Breast epithelium (tissue), 4 donors: ENCODE data around the gene OBP2B. TPM values are rescaled to one million over a fixed set of nuclear protein-coding genes. Genes with fewer than 3 reads are reported as not detected.

ENCODE experiments used
- DNase-seq, 2 donors: peaks; one replicate each; pipeline ENCODE4 v3.0.0-alpha.2; 2019; ENCODE audit warnings: low spot score in 2 of 2
- H3K27ac ChIP-seq, 2 donors: fragments of 200-600 bp; sonication (generic) in 1 of 2; one replicate each; pipeline ENCODE4 v1.5.1; 2016 to 2019; ENCODE audit warnings: mild to moderate bottlenecking in 1 of 2
- H3K27me3 ChIP-seq, 2 donors: fragments of 200-600 bp; sonication (generic) in 1 of 2; one replicate each; pipeline versions ENCODE4 v1.5.1 to v1.6.0; 2017 to 2019; ENCODE audit warnings: control low read depth in 1 of 2, mild to moderate bottlenecking in 1 of 2
- H3K36me3 ChIP-seq: fragments of 200-600 bp; one replicate; pipeline ENCODE4 v1.5.1; 2019
- H3K4me1 ChIP-seq, 2 donors: fragments of 200-600 bp; sonication (generic); one replicate each; pipeline ENCODE4 v1.5.1; 2016 to 2019; ENCODE audit warnings: control low read depth in 1 of 2
- H3K4me3 ChIP-seq, 3 donors: fragments of 200-600 bp; sonication (generic); 1 replicate in 2 of 3; 2 replicates in 1 of 3; pipeline ENCODE4 v1.5.1; 2016 to 2019; ENCODE audit warnings: mild to moderate bottlenecking in 3 of 3, moderate library complexity in 2 of 3
- H3K9me3 ChIP-seq, 2 donors: fragments of 200-600 bp; sonication (generic) in 1 of 2; one replicate each; pipeline ENCODE4 v1.5.1; 2016 to 2019; ENCODE audit warnings: control low read depth in 1 of 2
- POLR2A ChIP-seq: fragments of 450-650 bp; IDR thresholded peaks from one replicate; pipeline ENCODE4 v1.6.1; 2016; ENCODE audit warnings: antibody characterized with exemption, mild to moderate bottlenecking, moderate library complexity
- POLR2AphosphoS5 ChIP-seq, 3 donors: sonication (generic); formaldehyde crosslinking; IDR thresholded peaks; one replicate each; pipeline ENCODE4 v1.6.1; 2017; ENCODE audit warnings: antibody characterized with exemption in 3 of 3
- intact Hi-C: fragments of 100-400 bp; cut with DNase I; formaldehyde crosslinking; loops from one replicate; pipeline ENCODE4 v1.15.1; 2023; ENCODE audit warnings: low total_unique reads
- total RNA-seq, 3 donors: library from RNA; depleted of rRNA; stranded (reverse); fragments of >200 nt; gene quantifications; one replicate each; pipeline ENCODE4 v1.1.0, GENCODE V29; 2016
- TF ChIP-seq, protein P1 (sequence below), 3 donors: fragments of 450-650 bp; IDR thresholded peaks; one replicate each; pipeline ENCODE4 v1.5.1; 2016 to 2017; ENCODE audit warnings: antibody characterized with exemption in 3 of 3, mild to moderate bottlenecking in 3 of 3, moderate library complexity in 3 of 3

The OBP2B gene
- total RNA-seq, 3 donors from 2014 or later = 0.88 to 0.98 TPM; not detected in 1

DNA sequence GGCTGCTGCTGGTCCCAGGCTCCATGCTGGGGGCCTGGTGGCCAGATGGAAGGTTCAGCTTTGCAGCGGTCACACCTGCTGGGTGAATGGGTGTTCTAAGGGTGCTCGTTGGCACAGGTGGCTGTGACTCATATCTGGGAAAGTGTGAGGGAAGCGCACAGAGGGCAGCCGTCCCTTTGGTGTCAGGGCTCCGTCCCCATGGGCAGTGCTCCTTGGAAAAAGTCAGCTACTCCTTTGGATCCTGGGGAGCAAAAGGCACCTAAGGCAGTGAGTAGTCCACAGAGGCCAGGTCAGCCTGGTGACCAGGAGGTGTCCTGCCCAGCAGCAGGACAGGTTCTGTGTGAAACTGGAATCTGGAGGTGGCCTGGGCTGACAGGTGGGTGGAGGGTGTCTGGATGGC lies 26.9 kb downstream of the OBP2B start:
- H3K27ac ChIP-seq = no peak overlapping the region
- no peaks in the 10 kb centered on the region for H3K9me3 ChIP-seq
- H3K27me3 ChIP-seq = no peaks in the 10 kb centered on the region
- TF ChIP-seq POLR2A (no peak), POLR2AphosphoS5 (IDR thresholded peaks at IDR 0.05) (no peak)
- TF ChIP-seq, protein P1, sequence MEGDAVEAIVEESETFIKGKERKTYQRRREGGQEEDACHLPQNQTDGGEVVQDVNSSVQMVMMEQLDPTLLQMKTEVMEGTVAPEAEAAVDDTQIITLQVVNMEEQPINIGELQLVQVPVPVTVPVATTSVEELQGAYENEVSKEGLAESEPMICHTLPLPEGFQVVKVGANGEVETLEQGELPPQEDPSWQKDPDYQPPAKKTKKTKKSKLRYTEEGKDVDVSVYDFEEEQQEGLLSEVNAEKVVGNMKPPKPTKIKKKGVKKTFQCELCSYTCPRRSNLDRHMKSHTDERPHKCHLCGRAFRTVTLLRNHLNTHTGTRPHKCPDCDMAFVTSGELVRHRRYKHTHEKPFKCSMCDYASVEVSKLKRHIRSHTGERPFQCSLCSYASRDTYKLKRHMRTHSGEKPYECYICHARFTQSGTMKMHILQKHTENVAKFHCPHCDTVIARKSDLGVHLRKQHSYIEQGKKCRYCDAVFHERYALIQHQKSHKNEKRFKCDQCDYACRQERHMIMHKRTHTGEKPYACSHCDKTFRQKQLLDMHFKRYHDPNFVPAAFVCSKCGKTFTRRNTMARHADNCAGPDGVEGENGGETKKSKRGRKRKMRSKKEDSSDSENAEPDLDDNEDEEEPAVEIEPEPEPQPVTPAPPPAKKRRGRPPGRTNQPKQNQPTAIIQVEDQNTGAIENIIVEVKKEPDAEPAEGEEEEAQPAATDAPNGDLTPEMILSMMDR (IDR thresholded peaks at IDR 0.05) = no peak
- intact Hi-C loops = no loop called here
- no peak overlapping the region for H3K4me3 ChIP-seq
- H3K4me1 ChIP-seq = no peaks in the 10 kb centered on the region
- no peaks in the 10 kb centered on the region for H3K36me3 ChIP-seq
- no peak for DNase-seq

DNA sequence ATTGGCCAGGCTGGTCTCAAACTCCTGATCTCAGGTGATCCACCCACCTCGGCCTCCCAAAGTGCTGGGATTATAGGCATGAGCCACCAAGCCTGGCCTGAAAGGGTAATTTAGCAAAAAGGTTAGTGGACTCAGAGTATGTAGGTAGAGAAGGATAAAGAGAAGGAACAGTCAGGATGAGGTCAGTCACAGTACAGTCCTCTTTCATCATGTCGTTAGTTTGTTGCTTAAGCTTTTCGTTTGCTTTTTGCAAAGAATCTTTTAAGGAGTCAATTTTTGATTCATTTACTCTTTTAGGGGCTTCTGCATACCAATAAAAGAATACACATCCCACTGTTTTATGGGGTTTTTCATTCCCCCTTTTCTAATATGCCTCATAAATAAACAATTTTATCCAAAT lies 27.5 kb downstream of the OBP2B start:
- no peaks in the 10 kb centered on the region for H3K36me3 ChIP-seq
- H3K4me1 ChIP-seq = no peaks in the 10 kb centered on the region
- H3K4me3 ChIP-seq = no peak overlapping the region
- intact Hi-C loops = no loop called here
- TF ChIP-seq, protein P1 (IDR thresholded peaks at IDR 0.05) = no peak
- no peak for TF ChIP-seq POLR2A
- TF ChIP-seq POLR2AphosphoS5 (IDR thresholded peaks at IDR 0.05) = no peak
- H3K27me3 ChIP-seq = no peaks in the 10 kb centered on the region
- H3K27ac ChIP-seq = no peak overlapping the region
- no peak for DNase-seq
- H3K9me3 ChIP-seq = no peaks in the 10 kb centered on the region

DNA sequence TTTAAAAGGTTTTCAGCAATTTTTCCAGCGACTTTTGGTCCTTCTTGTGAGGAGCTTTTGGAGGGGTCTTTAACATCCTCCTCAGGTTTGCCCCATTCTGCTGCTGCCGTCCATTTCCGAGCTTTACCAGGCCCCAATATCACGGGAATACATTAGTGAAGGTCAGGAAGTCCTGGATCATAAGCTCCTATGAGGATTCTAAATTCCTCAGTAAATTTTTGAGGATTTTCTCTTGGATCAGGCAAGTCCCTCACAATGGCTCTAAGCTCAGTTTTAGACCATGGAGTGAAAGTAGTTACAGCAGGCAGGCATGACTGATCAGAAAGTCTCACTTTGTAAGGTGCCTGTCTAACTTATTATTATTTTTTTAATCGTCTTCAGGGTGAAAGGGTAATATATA lies 28.1 kb downstream of the OBP2B start:
- no peak overlapping the region for H3K27ac ChIP-seq
- no peak overlapping the region for H3K4me3 ChIP-seq
- no peaks in the 10 kb centered on the region for H3K4me1 ChIP-seq
- TF ChIP-seq POLR2AphosphoS5 (IDR thresholded peaks at IDR 0.05) (no peak), POLR2A (no peak)
- TF ChIP-seq, protein P1 (IDR thresholded peaks at IDR 0.05) = no peak
- H3K36me3 ChIP-seq = no peaks in the 10 kb centered on the region
- no peaks in the 10 kb centered on the region for H3K27me3 ChIP-seq
- intact Hi-C loops = no loop called here
- DNase-seq = no peak
- H3K9me3 ChIP-seq = no peaks in the 10 kb centered on the region

DNA sequence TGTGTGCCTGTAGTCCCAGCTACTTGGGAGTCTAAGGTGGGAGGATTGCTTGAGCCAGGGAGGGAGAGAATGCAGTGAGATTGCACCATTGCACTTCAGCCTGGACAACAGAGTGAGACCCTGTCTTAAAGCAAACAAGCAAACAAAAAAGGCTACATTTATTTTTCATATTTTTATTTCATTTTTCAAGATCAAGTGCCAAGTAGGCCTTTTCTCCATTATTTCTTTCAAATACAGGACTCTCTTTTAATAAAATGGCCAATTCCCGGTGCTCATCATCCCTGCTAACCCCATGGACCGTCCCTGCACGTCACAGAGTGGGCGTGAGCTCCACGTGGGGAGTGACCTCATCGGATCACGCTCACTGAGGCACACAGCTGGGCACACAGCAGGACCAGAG lies 36.0 kb downstream of the OBP2B start:
- H3K36me3 ChIP-seq = no peaks in the 10 kb centered on the region

DNA sequence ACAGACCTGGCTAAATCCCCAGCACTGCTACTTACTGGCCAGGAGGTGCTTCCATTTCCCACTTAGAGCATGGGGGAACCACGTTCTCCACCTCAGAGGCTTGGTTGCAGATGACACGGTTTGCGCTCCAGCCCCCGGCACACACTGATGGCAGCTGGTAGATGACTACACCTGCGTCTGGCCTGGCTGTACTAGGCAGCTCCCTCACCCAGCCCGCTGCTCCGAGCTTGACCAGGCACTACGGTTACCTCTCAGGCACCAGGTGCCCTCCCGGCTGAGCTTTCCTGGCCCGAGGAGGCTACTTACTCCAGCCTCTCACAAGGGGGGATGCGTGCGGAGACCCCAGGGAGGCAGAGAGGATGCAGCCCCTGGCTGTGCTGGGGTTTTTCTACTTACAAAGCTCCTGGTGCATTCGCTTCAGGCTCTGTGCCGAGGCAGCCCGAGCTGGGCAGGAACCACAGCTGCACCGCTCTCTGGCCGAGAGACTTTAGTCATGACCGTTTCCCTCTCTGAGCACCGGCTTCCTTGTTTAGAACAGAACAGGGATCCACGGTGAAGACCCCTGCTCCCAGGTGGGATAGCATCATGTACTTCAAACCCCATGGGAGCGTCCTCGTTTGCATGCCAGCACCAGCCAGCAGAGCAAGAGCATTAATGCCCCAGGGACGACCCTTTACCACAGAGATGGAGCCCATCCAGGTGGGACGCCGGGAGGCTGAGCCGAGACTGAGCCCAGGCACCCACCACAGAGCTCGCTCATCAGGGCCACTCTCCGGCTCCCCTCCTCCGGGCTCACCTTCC lies 37.7 kb downstream of the OBP2B start:
- DNase-seq = no peak

More for the DNA sequence above, 36.0 kb downstream of the OBP2B start:
- no peak overlapping the region for H3K4me3 ChIP-seq
- no peak overlapping the region for H3K27ac ChIP-seq
- H3K9me3 ChIP-seq = no peaks in the 10 kb centered on the region
- peaks cover 0 to 14% of the 10 kb centered on the region in 2 donors for H3K27me3 ChIP-seq
- TF ChIP-seq, protein P1 (IDR thresholded peaks at IDR 0.05) = no peak
- TF ChIP-seq POLR2A = no peak
- TF ChIP-seq POLR2AphosphoS5 (IDR thresholded peaks at IDR 0.05) = no peak
- no peaks in the 10 kb centered on the region for H3K4me1 ChIP-seq
- no peak for DNase-seq
- intact Hi-C loops = no loop called here

More for the DNA sequence above, 37.7 kb downstream of the OBP2B start:
- H3K9me3 ChIP-seq = no peaks in the 10 kb centered on the region
- H3K4me3 ChIP-seq = no peak overlapping the region
- TF ChIP-seq POLR2A = no peak
- TF ChIP-seq, protein P1 (IDR thresholded peaks at IDR 0.05) = no peak
- no peak for TF ChIP-seq POLR2AphosphoS5 (IDR thresholded peaks at IDR 0.05)
- H3K4me1 ChIP-seq = no peaks in the 10 kb centered on the region
- no peaks in the 10 kb centered on the region for H3K36me3 ChIP-seq
- intact Hi-C loops = no loop called here
- no peak overlapping the region for H3K27ac ChIP-seq
- H3K27me3 ChIP-seq = peaks cover 0 to 14% of the 10 kb centered on the region in 2 donors
